Fibroblast of lung (primary cell): ENCODE measurements around the gene SLC9A3. TPM values are rescaled to one million over a fixed set of nuclear protein-coding genes. Genes with fewer than 3 reads are reported as not detected.

Experiments used
- DNase-seq, 2 donors: peaks; one replicate each; pipeline versions ENCODE4 v3.0.0 to v3.0.0-alpha.2; 2010; ENCODE audit warnings: low read depth in 2 of 2
- H2AFZ ChIP-seq: 2 replicates; pipeline ENCODE4 v1.5.1; 2012; ENCODE audit warnings: low read length, control low read depth, inconsistent platforms
- H3K27ac ChIP-seq: 2 replicates; pipeline ENCODE4 v1.5.1; 2011; ENCODE audit warnings: low read length, control low read depth; ENCODE audit not compliant: insufficient read depth
- H3K27me3 ChIP-seq: 2 replicates; pipeline ENCODE4 v1.5.1; 2011; ENCODE audit warnings: mild to moderate bottlenecking, low read length; ENCODE audit not compliant: control insufficient read depth, insufficient read depth
- H3K36me3 ChIP-seq: 2 replicates; pipeline ENCODE4 v1.5.1; 2011; ENCODE audit warnings: low read length; ENCODE audit not compliant: control insufficient read depth, insufficient read depth
- H3K4me1 ChIP-seq: 2 replicates; pipeline ENCODE4 v1.5.1; 2011; ENCODE audit warnings: low read length; ENCODE audit not compliant: control insufficient read depth, insufficient read depth; ENCODE audit errors: extremely low read depth
- H3K4me2 ChIP-seq: 2 replicates; pipeline ENCODE4 v1.5.1; 2011; ENCODE audit warnings: low read length, control low read depth; ENCODE audit not compliant: insufficient read depth; ENCODE audit errors: extremely low read depth
- H3K4me3 ChIP-seq, 4 experiments: fragments of 200-600 bp in 1 of 4; sonication (generic) in 1 of 4; replicated peaks in 1 of 4; 2 replicates each; pipeline ENCODE4 v1.5.1; 2011 to 2016; ENCODE audit warnings: low read length in 4 of 4, low read depth in 3 of 4, mild to moderate bottlenecking in 3 of 4, control low read depth in 2 of 4, inconsistent platforms in 1 of 4, mixed read lengths in 1 of 4; ENCODE audit not compliant: insufficient read depth in 1 of 4; ENCODE audit errors: control extremely low read depth in 1 of 4
- H3K79me2 ChIP-seq: 2 replicates; pipeline ENCODE4 v1.5.1; 2012; ENCODE audit warnings: mild to moderate bottlenecking, low read length, inconsistent platforms; ENCODE audit not compliant: control insufficient read depth, insufficient read depth
- H3K9ac ChIP-seq: 2 replicates; pipeline ENCODE4 v1.5.1; 2011; ENCODE audit warnings: mild to moderate bottlenecking, low read length, control low read depth; ENCODE audit not compliant: insufficient read depth
- H3K9me3 ChIP-seq: 2 replicates; pipeline ENCODE4 v1.5.1; 2012; ENCODE audit warnings: low read depth, low read length; ENCODE audit not compliant: control insufficient read depth, insufficient read depth
- H4K20me1 ChIP-seq: 2 replicates; pipeline ENCODE4 v1.5.1; 2011; ENCODE audit warnings: low read length; ENCODE audit not compliant: control insufficient read depth, insufficient read depth; ENCODE audit errors: extremely low read depth
- EZH2 ChIP-seq: IDR thresholded peaks from 2 replicates; pipeline ENCODE4 v1.5.1; 2012; ENCODE audit warnings: low read length, control low read depth, mild to moderate bottlenecking; ENCODE audit errors: missing control alignments
- polyA plus RNA-seq, 2 donors: library from polyadenylated mRNA; depleted of rRNA in 1 of 2; stranded (reverse) in 1 of 2; unstranded in 1 of 2; fragments of >200 nt; gene quantifications; 2 replicates each; pipeline ENCODE4 v1.2.1, GENCODE V29; 2011 to 2012; ENCODE audit warnings: missing spikeins in 1 of 2
- total RNA-seq: library from RNA; depleted of rRNA; stranded (reverse); fragments of >200 nt; gene quantifications from 2 replicates; pipeline ENCODE4 v1.2.1, GENCODE V29; 2014
- TF ChIP-seq, protein P1 (sequence below), 2 donors: IDR thresholded peaks in 1 of 2; conservative IDR thresholded peaks in 1 of 2; 1 replicate in 1 of 2; 2 replicates in 1 of 2; pipeline ENCODE4 v1.5.1; 2011 to 2012; ENCODE audit warnings: low read length in 2 of 2, control low read depth in 1 of 2, inconsistent platforms in 1 of 2, low read depth in 1 of 2, mild to moderate bottlenecking in 1 of 2

Gene SLC9A3
- total and polyA plus RNA-seq, 2 donors (not counting 1 experiment from before 2014, with no cell fraction given) = 0.50 to 0.84 TPM

DNA sequence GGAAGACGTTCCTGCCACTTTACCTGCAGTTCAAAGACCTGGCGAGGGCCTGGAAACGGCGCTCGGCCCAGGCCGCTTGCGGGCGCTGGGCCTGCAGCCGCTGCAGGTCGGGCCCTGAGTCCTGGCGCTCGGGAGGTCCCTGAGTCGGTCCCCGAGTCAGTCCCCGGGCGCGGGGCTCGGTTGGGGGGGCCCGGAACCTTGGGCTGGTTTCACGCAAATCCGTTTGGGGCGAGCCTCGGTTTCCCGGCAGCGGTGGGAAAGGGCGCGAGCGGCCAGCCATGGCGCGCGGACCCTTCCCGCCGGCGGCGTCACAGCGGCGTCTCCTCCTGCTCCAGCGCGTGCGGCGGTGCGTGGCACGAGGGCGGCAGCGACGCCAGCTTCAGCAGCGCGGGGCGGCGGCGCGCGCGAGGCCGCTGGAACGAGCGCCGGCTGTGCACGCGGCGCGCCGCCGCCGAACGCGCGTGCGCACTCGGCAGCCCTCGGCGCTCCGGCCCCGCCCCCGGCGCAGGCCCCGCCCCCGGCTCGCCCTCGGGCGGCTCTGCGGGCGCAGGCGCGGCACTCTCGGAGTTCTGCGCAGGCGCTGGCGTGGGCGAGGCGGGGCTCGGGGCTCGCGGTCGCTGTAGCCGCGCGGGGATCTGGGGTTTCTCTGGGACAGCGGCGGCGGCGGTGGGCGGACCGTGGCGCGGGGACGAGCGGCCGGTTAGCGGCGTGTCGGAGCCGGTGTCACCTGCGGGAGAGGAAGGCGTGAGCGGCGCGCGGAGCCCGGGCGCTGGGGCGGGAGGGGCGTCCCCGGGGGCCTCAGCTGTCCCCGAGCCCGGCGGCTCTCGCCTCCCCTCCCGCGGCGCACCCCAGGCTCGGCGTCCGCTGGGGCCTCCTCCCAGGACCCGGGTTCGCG, 51.3 kb downstream of the SLC9A3 start:
- Histone ChIP-seq H3K4me1 (no peaks in the 10 kb centered on the region), H2AFZ (peak overlapping the region; percentile 49), H3K27me3 (peaks cover 6% of the 10 kb centered on the region), H3K4me3 (peak overlapping the region; percentile 61 to 84 (median 68)), H3K27ac (peak overlapping the region; percentile 79), H3K79me2 (peaks cover 1% of the 10 kb centered on the region), H3K9me3 (no peaks in the 10 kb centered on the region), H3K36me3 (peaks cover 2% of the 10 kb centered on the region), H4K20me1 (no peaks in the 10 kb centered on the region), H3K4me2 (peak overlapping the region; percentile 92), H3K9ac (peak overlapping the region; percentile 88)
- DNase-seq = peak; percentile 72 to 75
- TF ChIP-seq, protein P1, sequence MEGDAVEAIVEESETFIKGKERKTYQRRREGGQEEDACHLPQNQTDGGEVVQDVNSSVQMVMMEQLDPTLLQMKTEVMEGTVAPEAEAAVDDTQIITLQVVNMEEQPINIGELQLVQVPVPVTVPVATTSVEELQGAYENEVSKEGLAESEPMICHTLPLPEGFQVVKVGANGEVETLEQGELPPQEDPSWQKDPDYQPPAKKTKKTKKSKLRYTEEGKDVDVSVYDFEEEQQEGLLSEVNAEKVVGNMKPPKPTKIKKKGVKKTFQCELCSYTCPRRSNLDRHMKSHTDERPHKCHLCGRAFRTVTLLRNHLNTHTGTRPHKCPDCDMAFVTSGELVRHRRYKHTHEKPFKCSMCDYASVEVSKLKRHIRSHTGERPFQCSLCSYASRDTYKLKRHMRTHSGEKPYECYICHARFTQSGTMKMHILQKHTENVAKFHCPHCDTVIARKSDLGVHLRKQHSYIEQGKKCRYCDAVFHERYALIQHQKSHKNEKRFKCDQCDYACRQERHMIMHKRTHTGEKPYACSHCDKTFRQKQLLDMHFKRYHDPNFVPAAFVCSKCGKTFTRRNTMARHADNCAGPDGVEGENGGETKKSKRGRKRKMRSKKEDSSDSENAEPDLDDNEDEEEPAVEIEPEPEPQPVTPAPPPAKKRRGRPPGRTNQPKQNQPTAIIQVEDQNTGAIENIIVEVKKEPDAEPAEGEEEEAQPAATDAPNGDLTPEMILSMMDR (conservative IDR thresholded peaks at IDR 0.05 in 1 of 2, IDR thresholded peaks at IDR 0.05 in 1 of 2; ENCODE audit: low read depth in 1 of 2, low read length in 2 of 2) = no peak
- TF ChIP-seq EZH2 = no peak

DNA sequence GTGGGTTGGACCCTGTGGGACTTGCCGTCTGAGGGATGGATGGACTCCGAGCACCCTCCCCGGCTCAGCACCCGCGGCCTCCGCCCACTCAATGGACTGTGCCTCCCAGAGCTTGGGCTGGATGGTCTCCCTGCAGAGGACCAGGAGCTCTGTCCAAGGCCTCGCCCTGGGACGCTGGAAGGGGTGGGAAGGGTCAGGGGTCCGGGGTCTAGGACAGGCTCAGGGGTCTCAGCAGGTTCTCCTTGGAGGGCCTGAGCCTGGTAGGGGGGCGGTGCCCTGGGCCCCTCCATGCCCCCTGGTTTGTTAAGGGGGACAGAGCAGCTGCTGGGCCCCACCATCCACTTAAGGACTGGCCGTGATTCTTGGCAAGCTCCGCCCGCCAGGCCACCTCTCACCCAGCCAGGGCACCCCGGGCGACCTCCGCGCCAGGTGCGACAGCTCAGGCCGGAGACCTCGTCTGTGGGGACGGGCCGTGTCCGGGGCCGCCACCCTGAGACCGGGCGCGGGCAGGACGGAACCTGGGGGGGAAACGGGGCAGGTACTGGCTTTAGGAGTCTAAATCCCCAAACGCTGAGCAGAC, 52.1 kb downstream of the SLC9A3 start:
- DNase-seq = peak in 1 of 2 donors; percentile 13
- H3K79me2 ChIP-seq = peaks cover 1% of the 10 kb centered on the region
- no peaks in the 10 kb centered on the region for H3K9me3 ChIP-seq
- H3K27me3 ChIP-seq = peaks cover 6% of the 10 kb centered on the region
- no peaks in the 10 kb centered on the region for H3K4me1 ChIP-seq
- peak overlapping the region; percentile 88 for H3K9ac ChIP-seq
- H2AFZ ChIP-seq = peak overlapping the region; percentile 49
- H4K20me1 ChIP-seq = no peaks in the 10 kb centered on the region
- H3K4me2 ChIP-seq = peak overlapping the region; percentile 92
- H3K4me3 ChIP-seq = peak overlapping the region; percentile 49 to 82 (median 58)
- no peak for TF ChIP-seq EZH2
- TF ChIP-seq, protein P1 (conservative IDR thresholded peaks at IDR 0.05 in 1 of 2, IDR thresholded peaks at IDR 0.05 in 1 of 2; ENCODE audit: low read depth in 1 of 2, low read length in 2 of 2) = no peak
- H3K27ac ChIP-seq = peak overlapping the region; percentile 79
- peaks cover 2% of the 10 kb centered on the region for H3K36me3 ChIP-seq

- no peaks in the 10 kb centered on the region for H3K9me3 ChIP-seq
- H2AFZ ChIP-seq = no peak overlapping the region
- H3K27me3 ChIP-seq = peaks cover 6% of the 10 kb centered on the region
- TF ChIP-seq EZH2 = no peak
- TF ChIP-seq, protein P1 (conservative IDR thresholded peaks at IDR 0.05 in 1 of 2, IDR thresholded peaks at IDR 0.05 in 1 of 2; ENCODE audit: low read depth in 1 of 2, low read length in 2 of 2) = no peak
- H3K4me3 ChIP-seq = peak overlapping the region; percentile 49 to 82 (median 58)
- H3K9ac ChIP-seq = peak overlapping the region; percentile 88
- peaks cover 5% of the 10 kb centered on the region for H3K36me3 ChIP-seq
- no peak for DNase-seq
- H4K20me1 ChIP-seq = no peaks in the 10 kb centered on the region
- H3K79me2 ChIP-seq = peaks cover 1% of the 10 kb centered on the region
- peak overlapping the region; percentile 92 for H3K4me2 ChIP-seq
- H3K27ac ChIP-seq = no peak overlapping the region
- H3K4me1 ChIP-seq = no peaks in the 10 kb centered on the region
Measured at GRCh38 chr5:471750-472058, 52.5 kb downstream of the SLC9A3 start.
